ENCODE results near the gene DOCK8.
"Not testable (repeated sequence)": the region's sequence is repeated elsewhere in the genome, so short reads cannot be mapped to it uniquely, and the experiment has no call there.

The DOCK8 gene

DNA sequence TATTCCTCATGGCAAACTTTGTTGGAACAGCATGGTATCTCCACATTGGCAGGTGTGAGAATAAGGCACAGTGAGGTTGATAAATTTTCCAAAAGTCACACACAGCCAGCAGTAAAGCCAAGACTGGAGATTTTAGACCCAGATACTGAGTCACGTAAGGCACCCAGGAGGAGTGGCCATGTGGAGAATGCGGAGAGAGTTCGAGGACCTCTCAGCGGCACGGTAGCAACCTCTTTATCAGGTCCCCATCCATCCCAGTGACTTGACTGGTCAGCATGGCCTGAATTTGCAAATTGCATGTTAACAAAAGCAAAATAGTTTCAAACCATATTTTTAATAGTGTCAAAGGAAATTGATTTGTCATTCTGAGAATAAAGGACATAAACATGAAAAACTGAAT is 183.4 kb downstream of the DOCK8 start:
- no peak overlapping the region for H3K4me3 ChIP-seq
- DNase-seq (ENCODE audit: low spot score): no peak
- no peak for TF ChIP-seq CTCF (IDR thresholded peaks at IDR 0.05)

DNA sequence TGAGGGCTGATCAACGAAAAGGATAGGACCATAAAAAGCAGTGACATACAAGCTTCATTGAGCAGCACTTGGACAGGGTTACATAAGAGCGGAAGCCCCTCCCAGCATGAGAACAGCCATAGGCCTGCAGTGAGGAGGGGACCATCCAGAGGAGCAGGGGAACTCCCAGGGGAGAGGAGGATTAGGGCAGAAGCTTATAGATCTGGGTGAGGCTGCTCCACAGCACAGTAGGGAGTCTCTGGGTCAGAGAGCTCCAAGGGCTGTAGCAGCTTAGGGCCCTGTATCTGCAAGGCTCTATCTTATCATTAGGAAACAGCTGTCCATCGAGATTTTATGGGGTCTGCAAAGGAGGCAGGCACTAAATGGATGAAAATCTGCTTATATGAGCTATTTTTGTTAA is 186.6 kb downstream of the DOCK8 start:
- Histone ChIP-seq H3K27ac (no peak overlapping the region), H3K4me3 (no peak overlapping the region)
- no peak for TF ChIP-seq CTCF (IDR thresholded peaks at IDR 0.05)
- no peak for DNase-seq (ENCODE audit: low spot score)

More for the DNA sequence above, 183.4 kb downstream of the DOCK8 start:
- H3K27ac ChIP-seq: no peak overlapping the region

GRCh38 chr9:404234-404633 is 189.6 kb downstream of the DOCK8 start:
- H3K4me3 ChIP-seq: no peak overlapping the region
- TF ChIP-seq CTCF (IDR thresholded peaks at IDR 0.05): no peak
- no peak for DNase-seq (ENCODE audit: low spot score)
- no peak overlapping the region for H3K27ac ChIP-seq

DNA sequence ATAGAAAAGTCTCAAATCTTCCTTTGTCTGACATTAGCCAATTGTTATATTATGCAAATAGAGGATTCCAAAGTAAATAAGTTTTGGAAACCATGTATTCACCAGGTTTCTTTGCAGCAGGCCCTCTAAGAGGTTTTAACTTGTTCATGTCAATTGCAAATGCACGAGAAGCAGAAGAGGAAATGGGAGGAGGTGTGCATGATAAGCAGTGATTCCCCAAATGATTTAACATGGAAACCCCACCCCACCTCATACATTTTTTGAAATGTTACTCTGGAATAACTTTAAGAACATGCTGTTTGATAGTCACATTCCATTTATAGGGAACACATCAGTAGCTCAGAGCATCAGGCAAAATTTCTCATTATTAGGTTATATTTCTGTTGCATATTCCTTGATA is 190.7 kb downstream of the DOCK8 start:
- H3K27ac ChIP-seq: no peak overlapping the region
- no peak overlapping the region for H3K4me3 ChIP-seq
- no peak for TF ChIP-seq CTCF (IDR thresholded peaks at IDR 0.05)
- no peak for DNase-seq (ENCODE audit: low spot score)

DNA sequence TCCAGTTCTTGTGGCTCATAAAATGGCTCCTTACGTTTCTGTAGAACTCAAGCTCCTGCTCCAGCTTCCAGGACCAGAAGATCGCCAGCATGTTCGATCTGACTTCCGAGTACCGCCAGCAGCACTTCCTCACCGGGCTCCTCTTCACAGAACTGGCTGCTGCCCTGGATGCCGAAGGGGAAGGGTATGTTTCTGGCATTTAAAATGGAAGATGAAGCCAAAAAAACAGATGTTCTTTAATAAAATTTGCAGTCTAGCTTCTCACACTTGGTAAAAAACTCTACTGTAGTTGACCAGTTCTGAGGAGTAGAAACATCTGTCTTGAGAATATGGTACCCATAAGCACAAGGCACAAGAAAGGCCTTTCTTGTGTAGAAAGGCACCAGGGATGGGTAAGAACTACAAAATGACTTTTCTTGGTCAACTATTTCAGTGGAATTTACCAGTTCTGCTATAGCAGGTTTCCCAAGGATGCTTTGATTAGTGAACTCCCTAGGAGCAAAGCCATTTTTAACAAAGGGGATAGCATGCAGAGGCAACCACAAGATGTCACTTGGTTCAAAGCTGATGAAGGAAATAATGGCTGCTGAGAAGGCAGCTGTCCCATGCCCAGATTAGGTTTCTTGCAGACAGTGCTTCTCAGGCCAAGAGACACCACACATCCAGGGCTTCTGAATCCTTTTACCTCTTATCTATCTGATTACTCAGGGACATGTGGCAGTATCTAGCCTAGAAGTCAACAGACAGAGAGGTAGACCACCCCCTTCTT is 192.4 kb downstream of the DOCK8 start:
- DNase-seq (ENCODE audit: low spot score): no peak
- TF ChIP-seq CTCF (IDR thresholded peaks at IDR 0.05): no peak
- Histone ChIP-seq H3K4me3 (no peak overlapping the region), H3K27ac (no peak overlapping the region)

GRCh38 chr9:409655-410054 is 195.0 kb downstream of the DOCK8 start:
- not testable (repeated sequence) for H3K4me3 ChIP-seq; H3K27ac ChIP-seq; DNase-seq (ENCODE audit: low spot score)

GRCh38 chr9:414595-414994 is 199.9 kb downstream of the DOCK8 start:
- DNase-seq (ENCODE audit: low spot score): no peak
- TF ChIP-seq CTCF (IDR thresholded peaks at IDR 0.05): no peak
- Histone ChIP-seq H3K27ac (no peak overlapping the region), H3K4me3 (no peak overlapping the region)

Data from coronary artery (tissue), 2 donors.